GM19452 (cell line): ENCODE data around the gene SLMAP.
"Not testable (repeated sequence)": the region's sequence is repeated elsewhere in the genome, so short reads cannot be mapped to it uniquely, and the experiment has no call there.

Experiments
- ATAC-seq: cut with Tn5 transposase; IDR thresholded peaks from one replicate; pipeline ENCODE4 v1.9.1; 2021; ENCODE audit not compliant: unreplicated experiment

The SLMAP gene

GRCh38 chr3:57788624-57789018 lies 32.5 kb downstream of the SLMAP start:
- no peak for ATAC-seq

GRCh38 chr3:57791245-57791644 lies 35.1 kb downstream of the SLMAP start:
- ATAC-seq, result no peak

- ATAC-seq, result no peak
These were observed 36.1 kb downstream of the SLMAP start for GRCh38 chr3:57792198-57792597.

- no peak for ATAC-seq
These were observed 37.7 kb downstream of the SLMAP start for GRCh38 chr3:57793737-57794187.

- ATAC-seq, result no peak
These were observed 38.4 kb downstream of the SLMAP start for GRCh38 chr3:57794501-57794900.

- no peak for ATAC-seq
These were observed 38.8 kb downstream of the SLMAP start for GRCh38 chr3:57794951-57795350.

- ATAC-seq, result no peak
These were observed 40.2 kb downstream of the SLMAP start for GRCh38 chr3:57796261-57796660.

GRCh38 chr3:57797701-57798487 lies 41.8 kb downstream of the SLMAP start:
- no peak for ATAC-seq

- ATAC-seq, result no peak
These were observed 47.6 kb downstream of the SLMAP start for GRCh38 chr3:57803647-57804081.

- ATAC-seq, result no peak
These were observed 49.2 kb downstream of the SLMAP start for GRCh38 chr3:57805266-57805665.

GRCh38 chr3:57805674-57806073 lies 49.6 kb downstream of the SLMAP start:
- no peak for ATAC-seq

- ATAC-seq, result not testable (repeated sequence)
These were observed 50.1 kb downstream of the SLMAP start for GRCh38 chr3:57806195-57806594.

- ATAC-seq, result no peak
These were observed 53.0 kb downstream of the SLMAP start for GRCh38 chr3:57808961-57809608.

GRCh38 chr3:57809609-57809968 lies 53.5 kb downstream of the SLMAP start:
- no peak for ATAC-seq

- ATAC-seq, result no peak
These were observed 53.9 kb downstream of the SLMAP start for GRCh38 chr3:57810048-57810447.

GRCh38 chr3:57810471-57811137 lies 54.5 kb downstream of the SLMAP start:
- no peak for ATAC-seq

- no peak for ATAC-seq
These were observed 58.9 kb downstream of the SLMAP start for GRCh38 chr3:57815036-57815435.

GRCh38 chr3:57816471-57817095 lies 60.5 kb downstream of the SLMAP start:
- ATAC-seq, result no peak

GRCh38 chr3:57818772-57819171 lies 62.7 kb downstream of the SLMAP start:
- ATAC-seq, result no peak

- no peak for ATAC-seq
These were observed 64.4 kb downstream of the SLMAP start for GRCh38 chr3:57820479-57820878.

GRCh38 chr3:57821765-57822164 lies 65.7 kb downstream of the SLMAP start:
- ATAC-seq, result no peak

GRCh38 chr3:57822686-57823085 lies 66.6 kb downstream of the SLMAP start:
- ATAC-seq, result no peak
